Measurements from ENCODE around the gene TRIM6. TPM values are rescaled to one million over a fixed set of nuclear protein-coding genes. Genes with fewer than 3 reads are reported as not detected.
"Not testable (repeated sequence)": the region's sequence is repeated elsewhere in the genome, so short reads cannot be mapped to it uniquely, and the experiment has no call there.

TRIM6 gene
- total RNA-seq, 4 donors from 2014 or later: 1.8 to 3.4 (median 2.5) TPM

DNA sequence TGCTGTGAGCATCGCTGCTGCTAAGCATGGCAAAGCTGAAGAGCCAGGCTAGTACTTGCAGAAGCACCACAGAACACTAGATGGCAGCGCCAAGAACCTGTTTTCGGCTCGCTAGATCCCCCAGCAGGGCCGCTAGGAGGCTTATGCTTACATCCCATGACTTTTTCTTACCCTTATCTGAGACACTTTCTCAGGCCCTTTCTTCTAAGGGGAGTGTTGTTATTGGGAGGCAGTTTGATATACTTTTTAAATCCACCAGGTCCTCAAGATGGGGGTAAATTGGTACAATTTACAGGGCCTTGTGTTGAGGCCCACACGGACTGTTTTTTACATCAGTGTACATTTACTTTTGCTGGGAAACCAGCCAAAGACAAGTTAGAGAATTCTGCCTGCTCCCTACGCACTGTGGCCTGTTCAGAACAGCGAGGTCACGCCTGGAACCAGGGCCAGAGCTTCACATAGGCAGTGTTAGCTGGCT, 4.0 kb downstream of the TRIM6 start:
- TF ChIP-seq POLR2A (IDR thresholded peaks at IDR 0.05; ENCODE audit: low read depth): no peak
- TF ChIP-seq, protein P1, sequence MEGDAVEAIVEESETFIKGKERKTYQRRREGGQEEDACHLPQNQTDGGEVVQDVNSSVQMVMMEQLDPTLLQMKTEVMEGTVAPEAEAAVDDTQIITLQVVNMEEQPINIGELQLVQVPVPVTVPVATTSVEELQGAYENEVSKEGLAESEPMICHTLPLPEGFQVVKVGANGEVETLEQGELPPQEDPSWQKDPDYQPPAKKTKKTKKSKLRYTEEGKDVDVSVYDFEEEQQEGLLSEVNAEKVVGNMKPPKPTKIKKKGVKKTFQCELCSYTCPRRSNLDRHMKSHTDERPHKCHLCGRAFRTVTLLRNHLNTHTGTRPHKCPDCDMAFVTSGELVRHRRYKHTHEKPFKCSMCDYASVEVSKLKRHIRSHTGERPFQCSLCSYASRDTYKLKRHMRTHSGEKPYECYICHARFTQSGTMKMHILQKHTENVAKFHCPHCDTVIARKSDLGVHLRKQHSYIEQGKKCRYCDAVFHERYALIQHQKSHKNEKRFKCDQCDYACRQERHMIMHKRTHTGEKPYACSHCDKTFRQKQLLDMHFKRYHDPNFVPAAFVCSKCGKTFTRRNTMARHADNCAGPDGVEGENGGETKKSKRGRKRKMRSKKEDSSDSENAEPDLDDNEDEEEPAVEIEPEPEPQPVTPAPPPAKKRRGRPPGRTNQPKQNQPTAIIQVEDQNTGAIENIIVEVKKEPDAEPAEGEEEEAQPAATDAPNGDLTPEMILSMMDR (IDR thresholded peaks at IDR 0.05): peak; percentile 61 to 89 (median 63)
- no peak for DNase-seq (ENCODE audit: extremely low spot score)
- 24% methylated on average over 8 of the region's 9 CpGs for WGBS
- peaks cover 4 to 44% (median 33%) of the 10 kb centered on the region in 4 donors for H3K4me1 ChIP-seq
- H3K27ac ChIP-seq (replicated peaks in 1 of 4): peak overlapping the region; percentile 61 to 74 (median 72)
- H3K9me3 ChIP-seq: no peaks in the 10 kb centered on the region
- H3K4me3 ChIP-seq: no peak overlapping the region
- no peaks in the 10 kb centered on the region for H3K27me3 ChIP-seq
- intact Hi-C loops (cut with DNase I): loop anchor here (5.0 to 10.0 kb wide), 2 partner anchors 92 to 204 kb away; partner anchors contain the start of gene OR52N2
- peaks cover 0 to 8% (median 0%) of the 10 kb centered on the region in 4 donors for H3K36me3 ChIP-seq

DNA sequence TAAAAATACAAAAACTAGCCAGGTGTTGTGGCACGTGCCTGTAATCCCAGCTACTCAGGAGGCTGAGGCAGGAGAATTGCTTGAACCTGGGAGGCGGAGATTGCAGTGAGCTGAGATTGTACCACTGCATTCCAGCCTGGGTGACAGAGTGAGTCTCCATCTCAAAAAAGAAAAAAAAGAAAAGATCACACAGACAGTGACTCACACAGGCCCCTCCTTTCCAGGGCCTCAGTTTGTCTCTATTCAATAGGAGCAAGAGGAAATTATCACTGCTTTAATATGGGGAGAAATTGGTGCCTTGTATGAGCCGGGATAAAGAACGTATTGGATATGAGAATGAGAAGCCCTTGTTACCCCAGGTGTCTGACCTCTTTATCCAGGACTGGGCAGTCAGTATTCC, 6.4 kb downstream of the TRIM6 start:
- not testable (repeated sequence) for H3K4me3 ChIP-seq; H3K9me3 ChIP-seq; H3K27me3 ChIP-seq; H3K27ac ChIP-seq (replicated peaks in 1 of 4); H3K36me3 ChIP-seq; DNase-seq (ENCODE audit: extremely low spot score)
- intact Hi-C loops (cut with DNase I): loop anchor here (5.0 to 10.0 kb wide), 2 partner anchors 90 to 202 kb away; partner anchors contain the start of gene OR52N2
- peaks cover 0 to 36% (median 26%) of the 10 kb centered on the region in 4 donors for H3K4me1 ChIP-seq
- WGBS: 92% methylated on average over 4 of the region's 4 CpGs

DNA sequence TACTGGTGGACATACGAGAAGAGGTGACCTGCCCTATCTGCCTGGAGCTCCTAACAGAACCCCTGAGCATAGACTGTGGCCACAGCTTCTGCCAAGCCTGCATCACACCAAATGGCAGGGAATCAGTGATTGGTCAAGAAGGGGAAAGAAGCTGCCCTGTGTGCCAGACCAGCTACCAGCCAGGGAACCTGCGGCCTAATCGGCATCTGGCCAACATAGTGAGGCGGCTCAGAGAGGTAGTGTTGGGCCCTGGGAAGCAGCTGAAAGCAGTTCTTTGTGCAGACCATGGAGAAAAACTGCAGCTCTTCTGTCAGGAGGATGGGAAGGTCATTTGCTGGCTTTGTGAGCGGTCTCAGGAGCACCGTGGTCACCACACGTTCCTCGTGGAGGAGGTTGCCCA, 6.9 kb downstream of the TRIM6 start:
- H3K36me3 ChIP-seq: peaks cover 0 to 8% (median 0%) of the 10 kb centered on the region in 4 donors
- no peak for TF ChIP-seq POLR2AphosphoS5 (IDR thresholded peaks at IDR 0.05)
- TF ChIP-seq, protein P1 (IDR thresholded peaks at IDR 0.05): no peak
- no peak for TF ChIP-seq EP300 (IDR thresholded peaks at IDR 0.05)
- no peak for TF ChIP-seq POLR2A (IDR thresholded peaks at IDR 0.05; ENCODE audit: low read depth)
- H3K27ac ChIP-seq (replicated peaks in 1 of 4): no peak overlapping the region
- H3K4me1 ChIP-seq: peaks cover 0 to 31% (median 22%) of the 10 kb centered on the region in 4 donors
- intact Hi-C loops (cut with DNase I): loop anchor here (5.0 to 10.0 kb wide), 2 partner anchors 89 to 201 kb away; partner anchors contain the start of gene OR52N2
- no peaks in the 10 kb centered on the region for H3K27me3 ChIP-seq
- H3K4me3 ChIP-seq: no peak overlapping the region
- no peak for DNase-seq (ENCODE audit: extremely low spot score)
- 92% methylated on average over 8 of the region's 8 CpGs for WGBS
- H3K9me3 ChIP-seq: no peaks in the 10 kb centered on the region

DNA sequence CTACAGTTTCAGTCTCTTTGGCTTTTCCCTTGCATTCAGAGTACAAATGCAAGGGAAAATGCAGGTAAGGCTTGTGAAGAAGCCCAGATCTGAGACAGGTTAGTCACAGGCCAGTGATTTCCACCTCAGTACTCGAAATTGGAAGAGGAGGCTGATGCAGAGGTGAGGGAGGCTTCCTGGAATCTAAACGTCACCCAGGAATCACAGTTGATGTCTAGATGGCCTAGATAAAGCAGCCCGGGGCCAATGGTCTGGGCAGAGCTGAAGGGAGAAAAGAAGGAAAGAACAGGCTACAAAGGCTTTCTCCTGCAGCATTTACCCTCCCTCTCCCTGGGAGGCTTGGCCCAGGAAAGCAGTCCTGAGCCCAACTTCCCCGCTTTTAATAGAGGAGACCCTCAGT, 8.5 kb downstream of the TRIM6 start:
- no peak for DNase-seq (ENCODE audit: extremely low spot score)
- Histone ChIP-seq H3K4me3 (no peak overlapping the region), H3K27me3 (no peaks in the 10 kb centered on the region), H3K9me3 (no peaks in the 10 kb centered on the region), H3K27ac (replicated peaks in 1 of 4) (no peak overlapping the region), H3K4me1 (peaks cover 0 to 30% (median 16%) of the 10 kb centered on the region in 4 donors), H3K36me3 (peaks cover 0 to 15% (median 0%) of the 10 kb centered on the region in 4 donors)
- 78% methylated on average over 4 of the region's 4 CpGs for WGBS
- no peak for TF ChIP-seq POLR2A (IDR thresholded peaks at IDR 0.05; ENCODE audit: low read depth)
- no peak for TF ChIP-seq POLR2AphosphoS5 (IDR thresholded peaks at IDR 0.05)
- TF ChIP-seq, protein P1 (IDR thresholded peaks at IDR 0.05): no peak
- no peak for TF ChIP-seq EP300 (IDR thresholded peaks at IDR 0.05)
- intact Hi-C loops (cut with DNase I): loop anchor here (5.0 to 10.0 kb wide), 2 partner anchors 87 to 200 kb away; partner anchors contain the start of gene OR52N2

DNA sequence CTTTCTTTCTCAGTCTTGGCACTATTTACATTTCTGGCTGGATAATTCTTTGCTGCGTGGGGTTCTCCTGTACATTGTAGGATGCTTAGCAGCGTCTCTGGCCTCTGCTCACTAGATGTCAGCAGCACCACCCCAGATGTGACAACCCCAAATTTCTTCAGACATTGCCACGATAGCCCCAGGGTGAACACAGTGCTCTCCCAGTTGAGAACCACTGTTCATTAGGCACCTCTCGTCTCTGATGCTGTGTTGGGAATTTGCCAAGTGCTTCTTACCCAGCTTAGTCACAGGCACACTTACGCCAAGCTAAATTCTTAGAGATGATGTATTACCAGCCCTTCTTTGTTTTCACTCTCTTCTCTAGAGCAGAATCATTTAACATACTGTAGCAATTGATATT, 9.4 kb downstream of the TRIM6 start:
- no peaks in the 10 kb centered on the region for H3K27me3 ChIP-seq
- 52% methylated on average over 5 of the region's 5 CpGs for WGBS
- intact Hi-C loops (cut with DNase I): loop anchor here (10.0 kb wide), 1 partner anchor 199 kb away; the partner anchor contains the start of gene OR52N2
- no peak overlapping the region for H3K4me3 ChIP-seq
- TF ChIP-seq EP300 (IDR thresholded peaks at IDR 0.05): no peak
- TF ChIP-seq POLR2AphosphoS5 (IDR thresholded peaks at IDR 0.05): no peak
- no peaks in the 10 kb centered on the region for H3K9me3 ChIP-seq
- H3K4me1 ChIP-seq: peaks cover 0 to 20% (median 8%) of the 10 kb centered on the region in 4 donors
- H3K36me3 ChIP-seq: peaks cover 0 to 22% (median 3%) of the 10 kb centered on the region in 4 donors
- peak overlapping the region in 1 of 4 donors; percentile 20 for H3K27ac ChIP-seq (replicated peaks in 1 of 4)
- DNase-seq (ENCODE audit: extremely low spot score): no peak

Data from esophagus muscularis mucosa (tissue), 4 donors.